HEK293 (cell line): Measurements from ENCODE around the gene CCDC81.

ENCODE experiments used
- CTCF ChIA-PET: fragments of 350-600 bp; formaldehyde crosslinking; extraction: SDS; loops from one replicate; lab custom pipeline; 2021; ENCODE audit warnings: antibody characterized with exemption; lab: Yijun Ruan, JAX
- POLR2A ChIA-PET: fragments of 300-600 bp; formaldehyde crosslinking; extraction: SDS; loops from one replicate; lab custom pipeline; 2020; ENCODE audit warnings: antibody characterized with exemption, inconsistent platforms; lab: Yijun Ruan, JAX
- H3K27ac ChIP-seq: fragments of 200-500 bp; sonication (Bioruptor generic); 2 replicates; pipeline ENCODE4 v1.5.1; 2014; ENCODE audit warnings: low read depth, low read length, control low read depth, inconsistent platforms; ENCODE audit errors: extremely low read depth
- H3K36me3 ChIP-seq, 2 experiments: fragments of 200-500 bp in 1 of 2; sonication (Bioruptor generic) in 1 of 2; 1 replicate in 1 of 2; 2 replicates in 1 of 2; pipeline ENCODE4 v1.5.1; 2014 to 2017; ENCODE audit warnings: inconsistent platforms in 2 of 2, low read length in 2 of 2; ENCODE audit not compliant: control insufficient read depth in 2 of 2, insufficient read depth in 1 of 2
- H3K4me1 ChIP-seq: fragments of 200-500 bp; sonication (Bioruptor generic); 2 replicates; pipeline ENCODE4 v1.5.1; 2014; ENCODE audit warnings: mild to moderate bottlenecking, low read length, inconsistent platforms; ENCODE audit not compliant: control insufficient read depth, insufficient read depth
- H3K4me3 ChIP-seq: 2 replicates; pipeline ENCODE4 v1.5.1; 2011; ENCODE audit warnings: low read depth, mild to moderate bottlenecking, control low read depth, low read length, moderate library complexity
- H3K9me3 ChIP-seq: fragments of 200-500 bp; sonication (Bioruptor generic); 2 replicates; pipeline ENCODE4 v1.5.1; 2014; ENCODE audit warnings: low read depth, low read length, inconsistent platforms; ENCODE audit not compliant: control insufficient read depth, insufficient read depth
- GFI1B ChIP-seq: fragments of 450-650 bp; formaldehyde crosslinking; IDR thresholded peaks from 2 replicates; pipeline ENCODE4 v1.5.1; 2016; ENCODE audit warnings: missing biosample characterization, missing genetic modification characterization
- SCRT1 ChIP-seq: fragments of 450-650 bp; formaldehyde crosslinking; IDR thresholded peaks from 2 replicates; pipeline ENCODE4 v1.5.1; 2016; ENCODE audit warnings: missing biosample characterization, missing genetic modification characterization, borderline replicate concordance
- ZBTB10 ChIP-seq: fragments of 450-650 bp; formaldehyde crosslinking; IDR thresholded peaks from 2 replicates; pipeline ENCODE4 v1.5.1; 2016; ENCODE audit warnings: missing biosample characterization, missing genetic modification characterization
- ZNF10 ChIP-seq: fragments of 450-650 bp; formaldehyde crosslinking; IDR thresholded peaks from 2 replicates; pipeline ENCODE4 v1.5.1; 2017; ENCODE audit warnings: missing biosample characterization, missing genetic modification characterization
- ZNF174 ChIP-seq: fragments of 450-650 bp; formaldehyde crosslinking; IDR thresholded peaks from 2 replicates; pipeline ENCODE4 v1.5.0; 2017; ENCODE audit warnings: missing biosample characterization, mild to moderate bottlenecking, missing genetic modification characterization
- ZNF18 ChIP-seq: fragments of 450-650 bp; formaldehyde crosslinking; IDR thresholded peaks from 2 replicates; pipeline ENCODE4 v1.5.1; 2016; ENCODE audit warnings: missing biosample characterization, missing genetic modification characterization
- ZNF19 ChIP-seq: fragments of 450-650 bp; formaldehyde crosslinking; IDR thresholded peaks from 2 replicates; pipeline ENCODE4; 2016; ENCODE audit warnings: missing biosample characterization, missing genetic modification characterization, low read depth
- ZNF280D ChIP-seq: fragments of 450-650 bp; formaldehyde crosslinking; IDR thresholded peaks from 2 replicates; pipeline ENCODE4 v1.5.1; 2016; ENCODE audit warnings: missing biosample characterization, missing genetic modification characterization
- ZNF335 ChIP-seq: fragments of 450-650 bp; formaldehyde crosslinking; conservative IDR thresholded peaks from 2 replicates; pipeline ENCODE4 v1.5.1; 2016; ENCODE audit warnings: missing biosample characterization, missing genetic modification characterization
- ZNF366 ChIP-seq: fragments of 450-650 bp; formaldehyde crosslinking; conservative IDR thresholded peaks from 2 replicates; pipeline ENCODE4 v1.5.1; 2016; ENCODE audit warnings: missing biosample characterization, missing genetic modification characterization
- ZNF398 ChIP-seq: fragments of 450-650 bp; formaldehyde crosslinking; IDR thresholded peaks from 2 replicates; pipeline ENCODE4 v1.5.1; 2017; ENCODE audit warnings: missing biosample characterization, missing genetic modification characterization
- ZNF416 ChIP-seq: fragments of 450-650 bp; formaldehyde crosslinking; IDR thresholded peaks from 2 replicates; pipeline ENCODE4 v1.5.1; 2016; ENCODE audit warnings: missing biosample characterization, missing genetic modification characterization
- ZNF513 ChIP-seq: fragments of 450-650 bp; IDR thresholded peaks from 2 replicates; pipeline ENCODE4 v1.5.1; 2018; ENCODE audit warnings: missing biosample characterization, missing genetic modification characterization
- ZNF521 ChIP-seq: fragments of 450-650 bp; formaldehyde crosslinking; IDR thresholded peaks from 2 replicates; pipeline ENCODE4 v1.5.1; 2017; ENCODE audit warnings: missing biosample characterization, mild to moderate bottlenecking, missing genetic modification characterization
- ZNF624 ChIP-seq: fragments of 450-650 bp; formaldehyde crosslinking; IDR thresholded peaks from 2 replicates; pipeline ENCODE4 v1.5.1; 2017; ENCODE audit warnings: missing biosample characterization, missing genetic modification characterization
- ZNF660 ChIP-seq: fragments of 450-650 bp; IDR thresholded peaks from 2 replicates; pipeline ENCODE4 v1.5.1; 2018; ENCODE audit warnings: missing biosample characterization, mild to moderate bottlenecking, missing genetic modification characterization
- ZNF701 ChIP-seq: fragments of 450-650 bp; formaldehyde crosslinking; IDR thresholded peaks from 2 replicates; pipeline ENCODE4 v1.5.1; 2016; ENCODE audit warnings: missing biosample characterization, missing genetic modification characterization

The CCDC81 gene

GRCh38 chr11:86442827-86443226 is 68.1 kb downstream of the CCDC81 start:
- CTCF ChIA-PET, result interaction anchor here (2.0 kb wide), 1 partner anchor 12 kb away, joined by 5 read pairs; no protein-coding TSS in a partner anchor
- TF ChIP-seq ZNF10 (tag by site-specific recombination) (no peak), ZNF416 (tag by site-specific recombination) (no peak), ZNF335 (no peak), GFI1B (no peak), ZNF280D (tag by site-specific recombination) (no peak), ZNF660 (tag by site-specific recombination) (no peak), ZNF521 (tag by site-specific recombination) (no peak), ZNF701 (tag by site-specific recombination) (no peak), ZNF366 (no peak), ZNF398 (tag by site-specific recombination) (no peak), SCRT1 (tag by site-specific recombination) (no peak), ZNF19 (tag by site-specific recombination) (no peak), ZNF624 (tag by site-specific recombination) (no peak), ZBTB10 (tag by site-specific recombination) (no peak), ZNF513 (tag by site-specific recombination) (no peak), ZNF18 (tag by site-specific recombination) (no peak), ZNF174 (tag by site-specific recombination) (no peak)
- H3K9me3 ChIP-seq, result no peaks in the 10 kb centered on the region
- H3K27ac ChIP-seq, result no peak overlapping the region
- no peaks in the 10 kb centered on the region for H3K4me1 ChIP-seq
- H3K4me3 ChIP-seq, result no peak overlapping the region
- POLR2A ChIA-PET, result no interaction called here
- H3K36me3 ChIP-seq, result no peaks in the 10 kb centered on the region
